ENCODE data around the gene BTBD2. TPM values are rescaled to one million over a fixed set of nuclear protein-coding genes. Genes with fewer than 3 reads are reported as not detected.

Gene BTBD2
- total and polyA plus RNA-seq, 2 of the 13 experiments (the other 11 are each of a cell fraction or from before 2014, with no cell fraction given): 28.1 to 45.3 TPM

GRCh38 chr19:2047449-2048103 is 32.1 kb upstream of the BTBD2 start (continued):
- TF ChIP-seq TCF7L2 (IDR thresholded peaks at IDR 0.05; ENCODE audit: low read depth, low read length): no peak
- peak; percentile 41; the same call in 1 of the 2 replicates for TF ChIP-seq ZNF629 (CRISPR knock-in tag; conservative IDR thresholded peaks at IDR 0.05)
- TF ChIP-seq POLR2G (IDR thresholded peaks at IDR 0.05; ENCODE audit: low read depth, low read length): peak; percentile 21; the same call in 1 of the 2 replicates
- no peak for TF ChIP-seq ZBTB20 (CRISPR knock-in tag; IDR thresholded peaks at IDR 0.05; ENCODE audit: borderline replicate concordance, low read depth)
- no peak for TF ChIP-seq WIZ (CRISPR knock-in tag; IDR thresholded peaks at IDR 0.05)
- no peak for TF ChIP-seq RCOR2 (CRISPR knock-in tag; IDR thresholded peaks at IDR 0.05)
- no peak for TF ChIP-seq FOXO4 (CRISPR knock-in tag; conservative IDR thresholded peaks at IDR 0.05)
- peak in 1 of 2 experiments; percentile 44; a peak in 1 of 4 replicates for TF ChIP-seq EP300 (IDR thresholded peaks at IDR 0.05; ENCODE audit: low read depth in 2 of 2, low read length in 2 of 2)
- no peak for TF ChIP-seq EP300 (CRISPR knock-in tag; IDR thresholded peaks at IDR 0.05; ENCODE audit: borderline replicate concordance)
- no peak for TF ChIP-seq ZNF20 (CRISPR knock-in tag; IDR thresholded peaks at IDR 0.05)
- TF ChIP-seq ZNF451 (CRISPR knock-in tag; IDR thresholded peaks at IDR 0.05): no peak
- no peak for TF ChIP-seq NONO (IDR thresholded peaks at IDR 0.05)
- no peak for TF ChIP-seq NONO (CRISPR knock-in tag; conservative IDR thresholded peaks at IDR 0.05)
- peak; percentile 86 to 90 for TF ChIP-seq NR2F1 (CRISPR knock-in tag; IDR thresholded peaks at IDR 0.05)
- TF ChIP-seq LCORL (IDR thresholded peaks at IDR 0.05): no peak
- TF ChIP-seq LCORL (CRISPR knock-in tag; IDR thresholded peaks at IDR 0.05): no peak
- no peak for TF ChIP-seq RFXAP (CRISPR knock-in tag; IDR thresholded peaks at IDR 0.05; ENCODE audit: borderline replicate concordance)
- TF ChIP-seq ATF4 (CRISPR knock-in tag; IDR thresholded peaks at IDR 0.05): no peak
- TF ChIP-seq SALL2 (CRISPR knock-in tag; IDR thresholded peaks at IDR 0.05): no peak
- no peak for TF ChIP-seq ZNF274 (CRISPR knock-in tag; IDR thresholded peaks at IDR 0.05)
- no peak for TF ChIP-seq HES4 (CRISPR knock-in tag; IDR thresholded peaks at IDR 0.05; ENCODE audit: borderline replicate concordance)
- TF ChIP-seq ZNF816 (CRISPR knock-in tag; IDR thresholded peaks at IDR 0.05; ENCODE audit: borderline replicate concordance): no peak
- TF ChIP-seq ZFP82 (CRISPR knock-in tag; IDR thresholded peaks at IDR 0.05; ENCODE audit: borderline replicate concordance): no peak
- peak; percentile 53; the same call in 1 of the 2 replicates for TF ChIP-seq THRA (CRISPR knock-in tag; IDR thresholded peaks at IDR 0.05; ENCODE audit: borderline replicate concordance)
- TF ChIP-seq NR2F2 (IDR thresholded peaks at IDR 0.05; ENCODE audit: borderline replicate concordance, low read depth): peak; percentile 53; the same call in 1 of the 2 replicates
- no peak for TF ChIP-seq GPN1 (CRISPR knock-in tag; IDR thresholded peaks at IDR 0.05; ENCODE audit: borderline replicate concordance)
- no peak for TF ChIP-seq ZBTB14 (CRISPR knock-in tag; IDR thresholded peaks at IDR 0.05)

Measured in HepG2 (cell line).